ENCODE measurements around the gene HOXC11. TPM values are rescaled to one million over a fixed set of nuclear protein-coding genes. Genes with fewer than 3 reads are reported as not detected.

HOXC11 gene
- total RNA-seq, 4 donors from 2014 or later: 0.69 to 3.3 TPM; not detected in 2

- Histone ChIP-seq H3K4me3 (no peak overlapping the region), H3K27me3 (peaks cover 0 to 25% of the 10 kb centered on the region in 2 donors), H3K9me3 (no peaks in the 10 kb centered on the region), H3K36me3 (no peaks in the 10 kb centered on the region), H3K4me1 (no peaks in the 10 kb centered on the region), H3K27ac (no peak overlapping the region)
- TF ChIP-seq CTCF (IDR thresholded peaks at IDR 0.05) (no peak), POLR2A (IDR thresholded peaks at IDR 0.05) (no peak)
- intact Hi-C loops (cut with DNase I; ENCODE audit: low total_unique reads): no loop called here
- no peak for DNase-seq
These were observed 50.3 kb downstream of the HOXC11 start for GRCh38 chr12:54022960-54023884.

GRCh38 chr12:54024127-54024526, 51.2 kb downstream of the HOXC11 start:
- intact Hi-C loops (cut with DNase I; ENCODE audit: low total_unique reads): no loop called here
- H3K4me1 ChIP-seq: no peaks in the 10 kb centered on the region
- no peak overlapping the region for H3K4me3 ChIP-seq
- TF ChIP-seq CTCF (IDR thresholded peaks at IDR 0.05): no peak
- TF ChIP-seq POLR2A (IDR thresholded peaks at IDR 0.05): no peak
- DNase-seq: no peak
- no peak overlapping the region for H3K27ac ChIP-seq
- H3K27me3 ChIP-seq: peaks cover 0 to 25% of the 10 kb centered on the region in 2 donors
- no peaks in the 10 kb centered on the region for H3K36me3 ChIP-seq
- no peaks in the 10 kb centered on the region for H3K9me3 ChIP-seq

GRCh38 chr12:54024581-54025305, 51.8 kb downstream of the HOXC11 start:
- DNase-seq: no peak
- Histone ChIP-seq H3K4me3 (no peak overlapping the region), H3K27me3 (peaks cover 0 to 25% of the 10 kb centered on the region in 2 donors), H3K9me3 (no peaks in the 10 kb centered on the region), H3K27ac (no peak overlapping the region), H3K4me1 (no peaks in the 10 kb centered on the region), H3K36me3 (no peaks in the 10 kb centered on the region)
- TF ChIP-seq POLR2A (IDR thresholded peaks at IDR 0.05): no peak
- TF ChIP-seq CTCF (IDR thresholded peaks at IDR 0.05): no peak
- intact Hi-C loops (cut with DNase I; ENCODE audit: low total_unique reads): no loop called here

- H3K9me3 ChIP-seq: no peaks in the 10 kb centered on the region
- intact Hi-C loops (cut with DNase I; ENCODE audit: low total_unique reads): no loop called here
- no peak overlapping the region for H3K4me3 ChIP-seq
- DNase-seq: no peak
- H3K27ac ChIP-seq: no peak overlapping the region
- H3K4me1 ChIP-seq: no peaks in the 10 kb centered on the region
- H3K36me3 ChIP-seq: no peaks in the 10 kb centered on the region
- peaks cover 0 to 25% of the 10 kb centered on the region in 2 donors for H3K27me3 ChIP-seq
- no peak for TF ChIP-seq CTCF (IDR thresholded peaks at IDR 0.05)
- TF ChIP-seq POLR2A (IDR thresholded peaks at IDR 0.05): no peak
These were observed 52.8 kb downstream of the HOXC11 start for GRCh38 chr12:54025499-54026405.
